Body of pancreas (tissue), 4 donors: Measurements from ENCODE around the gene SCAPER.

Source experiments
- CTCF ChIP-seq, 7 experiments: fragments of 450-650 bp in 4 of 7; fragments of 200-600 bp in 3 of 7; sonication (generic) in 3 of 7; IDR thresholded peaks; one replicate each; pipeline ENCODE4 v1.5.1; 2016 to 2019; ENCODE audit warnings: antibody characterized with exemption in 7 of 7
- POLR2A ChIP-seq, 3 donors: fragments of 450-650 bp; IDR thresholded peaks; one replicate each; pipeline ENCODE4 v1.6.1; 2016; ENCODE audit warnings: antibody characterized with exemption in 3 of 3, mild to moderate bottlenecking in 2 of 3

- TF ChIP-seq POLR2A (IDR thresholded peaks at IDR 0.05) (no peak), CTCF (IDR thresholded peaks at IDR 0.05) (no peak)
Observed at GRCh38 chr15:76614725-76615124, 290.4 kb downstream of the SCAPER start.
